Left renal cortex interstitium (tissue), 4 donors: ENCODE measurements around the gene RAB10. TPM values are rescaled to one million over a fixed set of nuclear protein-coding genes. Genes with fewer than 3 reads are reported as not detected.
"Not testable (repeated sequence)": the region's sequence is repeated elsewhere in the genome, so short reads cannot be mapped to it uniquely, and the experiment has no call there.

Experiments
- DNase-seq, 4 donors: peaks; one replicate each; pipeline ENCODE4 v3.0.0-alpha.2; 2013; ENCODE audit warnings: low read depth in 4 of 4, low spot score in 2 of 4, missing footprints in 1 of 4
- polyA plus RNA-seq, 4 donors: library from polyadenylated mRNA; unstranded; fragments of 120-200 nt; gene quantifications; one replicate each; pipeline ENCODE4 v1.2.1, GENCODE V29; 2013; ENCODE audit not compliant: insufficient read length in 4 of 4

Gene RAB10
- polyA plus RNA-seq = 100 to 1,000 TPM; 116 to 172 (median 132) TPM

DNA sequence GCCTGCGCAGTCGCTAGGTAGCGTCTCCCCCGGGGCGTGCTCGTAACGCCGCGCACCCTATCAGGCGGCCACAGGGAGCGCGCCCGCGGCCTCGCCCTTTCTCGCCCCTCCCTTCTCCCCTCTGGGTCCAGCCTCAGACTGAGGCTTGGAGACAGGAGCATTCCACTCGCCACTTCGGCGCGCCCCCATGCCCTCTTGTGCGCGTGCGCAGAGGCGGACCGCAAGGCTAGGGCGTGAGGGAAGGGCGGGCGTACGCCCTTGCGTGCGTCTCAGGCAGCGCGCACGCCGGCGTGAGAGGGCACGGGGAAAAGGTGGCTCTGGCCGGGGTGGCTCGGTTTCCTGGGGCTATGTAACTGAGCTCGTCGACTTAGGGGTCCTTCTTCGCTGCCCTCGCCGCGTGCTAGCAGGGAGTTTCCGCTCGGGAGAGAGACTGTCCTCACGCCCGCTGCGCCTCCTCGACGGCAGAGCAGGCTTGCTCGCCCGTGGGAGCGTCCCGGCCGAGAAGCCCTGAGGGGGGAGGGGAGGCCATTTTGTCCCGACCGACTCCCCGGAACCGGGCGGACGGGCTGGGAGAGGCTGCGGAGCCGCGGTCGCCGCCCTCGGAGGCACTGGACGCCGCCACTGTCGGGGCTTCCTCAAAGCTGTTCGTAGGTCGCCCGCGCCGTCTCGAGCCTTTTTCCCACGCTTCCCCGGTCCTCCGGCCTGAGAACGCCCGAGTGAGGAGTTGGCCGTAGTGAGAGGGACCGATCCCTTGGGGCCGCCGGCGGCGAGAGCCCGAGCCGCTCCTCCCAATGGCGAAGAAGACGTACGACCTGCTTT, at the start of gene RAB10:
RAB10 (plus strand) TSS at position 267 of the 819 bp plus-strand sequence; CDS start at position 792, 525 bp downstream.
- DNase-seq = peak; percentile 90 to 97 (median 96)

DNA sequence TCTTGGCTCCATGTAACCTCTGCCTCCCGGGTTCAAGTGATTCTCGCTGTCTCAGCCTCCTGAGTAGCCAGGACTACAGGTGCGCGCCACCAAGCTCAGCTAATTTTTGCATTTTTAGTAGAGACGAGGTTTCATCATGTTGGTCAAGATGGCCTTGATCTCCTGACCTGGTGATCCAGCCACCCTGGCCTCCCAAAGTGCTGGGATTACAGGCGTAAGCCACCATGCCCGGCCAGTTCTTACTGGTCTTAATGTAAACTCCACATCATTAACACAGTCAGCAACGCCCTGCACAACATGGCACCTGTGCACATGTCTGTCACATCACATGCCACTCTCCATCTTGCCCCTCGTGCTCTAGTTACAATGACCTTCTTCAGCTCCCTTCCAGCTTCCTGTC, 45.8 kb upstream of the RAB10 start:
- no peak for DNase-seq

DNA sequence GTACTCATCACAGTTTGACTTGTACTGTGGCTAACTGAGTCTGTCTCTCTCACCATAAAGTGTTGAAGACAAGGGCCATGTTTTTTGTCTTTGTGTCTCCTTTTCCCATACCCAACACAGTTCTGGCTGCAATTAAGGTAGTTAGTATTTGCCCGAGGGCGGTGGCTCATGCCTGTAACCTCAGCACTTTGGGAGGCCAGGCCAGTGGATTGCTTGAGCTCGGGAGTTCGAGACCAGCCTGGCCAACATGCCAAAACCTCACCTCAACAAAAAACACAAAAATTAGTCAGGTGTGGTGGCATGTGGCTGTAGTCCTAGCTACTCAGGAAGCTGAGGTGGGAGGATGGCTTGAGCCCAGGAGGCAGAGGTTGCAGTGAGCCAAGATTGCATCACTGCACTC, 44.7 kb upstream of the RAB10 start:
- no peak for DNase-seq

DNA sequence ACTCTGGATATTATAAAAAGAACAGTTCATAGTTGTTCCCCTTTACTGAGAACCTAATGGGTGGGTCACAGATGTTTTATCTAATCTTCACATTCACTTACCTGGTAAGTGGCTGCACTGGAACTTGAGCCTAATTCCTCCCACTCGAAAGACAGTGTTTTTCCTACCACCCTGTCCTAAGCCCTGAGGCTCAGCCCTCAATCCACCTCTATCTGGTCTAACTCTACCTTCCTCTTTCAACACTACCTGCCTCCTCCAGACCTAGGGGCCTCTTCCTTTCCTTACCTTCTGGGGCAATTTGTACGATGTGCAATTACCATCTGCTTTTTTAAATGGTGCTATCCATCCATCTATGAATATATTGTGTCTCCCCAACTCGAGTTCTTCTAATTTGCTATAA, 41.9 kb upstream of the RAB10 start:
- no peak for DNase-seq

DNA sequence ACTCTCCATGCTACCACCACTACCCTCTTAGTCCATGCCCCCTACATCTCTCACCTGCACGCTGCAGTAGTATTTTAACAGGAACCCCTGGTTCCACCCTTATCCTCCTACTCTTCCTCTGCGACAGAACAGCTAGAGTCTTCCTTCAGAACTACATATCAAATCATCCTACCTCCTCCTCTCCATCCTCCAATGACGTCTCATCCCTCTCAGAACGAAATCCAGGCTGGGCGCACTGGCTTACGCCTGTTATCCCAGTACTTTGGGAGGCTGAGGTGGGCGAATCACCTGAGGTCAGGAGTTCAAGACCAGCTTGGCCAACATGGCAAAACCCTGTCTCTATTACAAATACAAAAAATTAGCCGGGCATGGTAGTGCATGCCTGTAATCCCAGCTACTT, 41.3 kb upstream of the RAB10 start:
- DNase-seq = no peak

DNA sequence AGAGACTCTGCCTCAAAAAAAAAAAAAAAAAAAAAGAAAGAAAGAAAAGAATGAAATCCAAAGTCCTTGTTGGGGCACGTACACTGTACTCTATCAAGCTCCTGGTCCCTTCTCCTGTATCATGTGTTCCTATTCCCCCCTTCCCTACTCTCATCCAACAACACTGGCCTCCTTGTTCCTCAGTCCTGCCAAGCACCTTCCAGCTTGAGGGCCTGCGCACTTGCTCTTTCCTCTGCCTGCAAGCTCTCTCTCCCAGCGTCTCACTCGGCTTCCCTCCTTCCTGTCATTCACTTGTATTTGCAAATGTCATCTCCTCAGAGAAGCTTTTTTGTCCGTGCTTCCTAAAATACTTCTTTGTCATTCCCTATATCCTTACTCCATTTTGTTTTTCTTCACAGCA, 40.8 kb upstream of the RAB10 start:
- DNase-seq = no peak

DNA sequence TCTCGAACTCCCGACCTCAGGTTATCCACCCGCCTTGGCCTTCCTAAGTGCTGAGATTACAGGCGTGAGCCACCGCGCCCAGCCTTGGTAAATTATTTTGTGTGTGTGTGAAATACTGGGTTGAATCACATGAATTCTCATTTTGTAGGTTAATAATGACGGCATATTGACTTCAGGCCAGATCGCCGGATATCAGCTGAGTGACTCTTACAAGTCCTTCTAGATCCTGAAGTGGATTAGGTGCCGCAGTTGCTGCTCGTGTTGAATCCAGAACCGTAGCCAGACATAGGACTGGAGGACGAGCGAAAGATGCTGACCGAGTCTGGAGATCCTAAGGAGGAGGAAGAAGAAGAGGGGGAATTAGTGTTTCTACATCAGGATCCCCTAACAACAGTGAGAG, 39.4 kb upstream of the RAB10 start:
- no peak for DNase-seq

DNA sequence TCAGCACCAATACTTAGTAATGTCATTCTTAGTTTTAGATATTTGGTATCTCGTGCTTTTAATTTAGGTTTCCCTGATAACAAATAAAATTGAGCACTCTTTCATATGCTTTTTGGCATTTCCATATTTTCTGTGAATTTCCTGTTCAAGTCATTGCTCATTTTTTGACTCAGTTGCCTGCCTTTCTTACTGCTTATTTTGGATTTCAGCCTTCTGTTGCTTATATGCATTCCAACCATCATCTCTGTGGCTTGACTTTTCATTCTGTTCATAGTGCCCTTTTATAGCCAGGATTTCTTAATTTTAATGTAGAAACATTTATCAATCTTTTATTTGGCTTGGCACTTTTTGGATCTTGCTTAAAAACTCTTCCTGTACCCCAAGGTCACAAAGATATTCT, 37.0 kb upstream of the RAB10 start:
- DNase-seq = no peak

DNA sequence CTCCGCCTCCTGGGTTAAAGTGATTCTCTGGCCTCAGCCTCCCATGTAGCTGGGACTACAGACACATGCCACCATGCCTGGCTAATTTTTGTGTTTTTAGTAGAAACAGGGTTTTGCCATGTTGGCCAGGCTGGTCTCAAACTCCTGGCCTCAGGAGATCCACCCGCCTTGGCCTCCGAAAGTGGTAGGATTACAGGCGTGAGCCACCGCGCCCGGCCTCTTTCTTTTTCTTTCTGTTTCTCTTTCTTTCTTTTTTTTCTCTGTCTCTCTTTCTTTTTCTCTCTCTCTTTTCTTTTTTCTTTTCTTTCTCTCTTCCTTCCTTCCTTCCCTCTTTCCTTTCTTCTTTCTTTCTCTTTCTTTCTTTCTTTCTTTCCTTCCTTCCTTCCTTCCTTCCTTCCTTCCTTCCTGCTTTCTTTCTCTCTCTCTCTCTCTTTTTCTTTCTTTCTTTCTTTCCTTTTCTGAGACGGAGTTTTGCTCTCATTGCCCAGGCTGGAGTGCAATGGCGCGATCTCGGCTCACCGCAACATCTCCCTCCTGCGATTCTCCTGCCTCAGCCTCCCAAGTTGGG, 35.0 kb upstream of the RAB10 start:
- DNase-seq = not testable (repeated sequence)

DNA sequence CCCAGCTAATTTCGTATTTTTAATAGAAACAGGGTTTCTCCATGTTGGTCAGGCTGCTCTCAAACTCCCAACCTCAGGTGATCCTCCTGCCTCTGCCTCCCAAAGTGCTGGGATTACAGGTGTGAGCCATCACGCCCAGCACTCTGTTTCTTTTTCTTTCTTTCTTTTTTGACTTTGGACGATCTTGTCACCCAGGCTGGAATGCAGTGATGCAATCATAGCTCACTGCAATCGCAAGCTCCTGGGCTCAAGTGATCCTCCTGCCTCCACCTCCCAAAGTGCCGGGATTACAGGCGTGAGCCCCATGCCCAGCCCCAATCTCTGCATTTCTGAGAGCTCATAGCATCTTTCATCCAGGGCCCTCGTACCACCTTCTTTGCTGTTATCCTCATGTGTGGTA, 34.5 kb upstream of the RAB10 start:
- DNase-seq = not testable (repeated sequence)

DNA sequence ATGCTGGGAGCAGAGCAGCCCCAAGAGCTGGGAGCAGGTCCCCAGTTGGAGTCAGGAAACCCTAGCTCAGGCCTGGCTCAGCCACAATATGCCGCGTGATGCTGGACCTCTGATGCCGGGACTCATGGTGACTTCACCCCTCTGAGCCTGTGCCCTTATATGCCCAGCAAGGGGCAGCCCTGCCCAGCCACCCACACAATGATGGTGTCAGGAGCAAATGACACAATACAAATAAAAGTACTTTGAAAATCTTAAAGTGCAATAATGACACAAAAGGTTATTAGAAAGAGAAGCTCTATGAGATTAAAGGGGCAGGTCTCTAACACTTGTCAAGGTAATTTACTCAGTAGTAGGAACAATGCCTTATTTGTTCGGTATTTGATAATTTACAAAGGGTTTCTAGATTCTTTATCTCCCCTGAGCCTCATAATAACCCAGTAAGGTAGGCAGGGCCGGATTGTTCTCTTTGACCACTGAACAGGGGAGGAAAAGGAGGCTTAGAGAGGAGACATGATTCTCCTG, 33.3 kb upstream of the RAB10 start:
- DNase-seq = no peak

DNA sequence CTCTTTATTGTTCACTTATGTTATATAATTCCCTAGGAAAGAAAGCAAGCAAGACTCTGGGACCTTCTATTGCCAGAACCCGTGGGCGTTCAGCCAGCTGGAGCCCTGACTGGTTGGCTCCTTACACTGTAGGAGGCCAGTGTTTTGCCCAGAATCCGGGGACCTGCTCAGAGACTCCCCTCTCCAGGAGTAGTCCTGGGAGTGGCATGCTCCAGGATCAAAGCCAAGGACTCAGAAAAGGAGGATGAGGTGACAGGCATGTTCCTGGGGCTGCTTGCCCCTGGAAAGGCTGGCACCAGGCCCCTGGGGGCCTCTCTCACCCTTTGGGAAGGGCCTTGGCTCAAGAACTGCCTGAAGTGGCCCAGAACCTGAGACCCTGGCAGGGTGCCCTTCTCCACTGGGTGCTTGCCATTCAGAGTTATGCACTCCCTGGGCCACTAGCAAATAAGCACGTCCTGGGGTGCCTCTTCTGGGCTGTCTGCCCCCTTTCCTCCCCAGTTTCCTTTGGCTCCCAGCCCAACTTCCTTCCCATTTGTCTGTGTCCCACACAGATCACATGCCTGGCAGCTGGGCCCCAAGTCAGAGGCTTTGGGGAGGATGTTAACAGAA, 32.0 kb upstream of the RAB10 start:
- DNase-seq = no peak

DNA sequence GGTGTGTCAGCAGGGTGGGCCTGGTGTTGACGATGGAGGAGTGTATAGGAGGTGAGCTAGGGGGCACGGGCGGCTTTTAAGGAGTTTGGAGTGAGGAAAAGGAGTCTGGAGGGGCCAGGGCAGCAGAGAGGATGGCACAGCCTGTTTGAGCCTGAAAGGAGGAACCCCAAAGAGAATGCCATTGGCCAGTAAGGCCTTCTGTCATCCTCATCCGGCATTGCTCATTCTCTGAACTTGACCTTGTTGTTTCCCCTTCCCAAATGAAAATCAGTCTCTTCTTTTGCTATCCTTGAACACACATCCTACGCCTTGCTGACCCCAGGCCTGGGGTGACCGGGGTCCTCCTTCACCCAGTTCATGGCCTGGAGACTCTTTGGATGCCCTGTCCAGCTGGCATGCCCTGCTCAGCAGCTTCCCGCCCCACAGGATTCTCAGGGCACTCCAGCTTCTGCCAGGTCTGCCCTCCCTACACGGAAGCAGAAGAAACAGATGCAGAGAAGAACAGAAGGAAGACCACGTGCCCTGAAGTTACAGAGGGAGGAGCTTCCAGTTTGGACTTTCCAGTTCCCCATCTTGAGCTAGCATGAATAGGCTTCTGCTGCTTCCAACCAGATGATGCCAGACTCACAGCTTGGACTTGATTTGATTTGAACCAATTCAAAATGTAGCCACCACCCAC, 31.1 kb upstream of the RAB10 start:
- no peak for DNase-seq

DNA sequence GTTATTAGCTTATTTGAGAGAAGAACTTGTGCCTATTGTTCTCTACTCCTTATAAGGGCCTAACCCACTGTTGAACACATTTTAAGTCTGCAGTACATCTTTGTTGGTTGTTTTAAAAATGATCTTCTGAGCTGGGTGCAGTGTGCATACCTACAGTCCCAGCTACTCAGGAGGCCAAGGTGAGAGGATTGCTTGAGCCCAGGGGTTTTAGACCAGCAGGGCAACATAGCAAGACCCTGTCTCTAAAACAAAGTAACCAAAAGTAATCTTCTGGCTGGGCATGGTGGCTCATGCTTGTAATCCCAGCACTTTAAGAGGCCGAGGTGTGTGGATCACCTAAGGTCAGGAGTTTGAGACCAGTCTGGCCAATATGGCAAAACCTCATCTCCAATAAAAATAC, 25.8 kb upstream of the RAB10 start:
- DNase-seq = no peak

DNA sequence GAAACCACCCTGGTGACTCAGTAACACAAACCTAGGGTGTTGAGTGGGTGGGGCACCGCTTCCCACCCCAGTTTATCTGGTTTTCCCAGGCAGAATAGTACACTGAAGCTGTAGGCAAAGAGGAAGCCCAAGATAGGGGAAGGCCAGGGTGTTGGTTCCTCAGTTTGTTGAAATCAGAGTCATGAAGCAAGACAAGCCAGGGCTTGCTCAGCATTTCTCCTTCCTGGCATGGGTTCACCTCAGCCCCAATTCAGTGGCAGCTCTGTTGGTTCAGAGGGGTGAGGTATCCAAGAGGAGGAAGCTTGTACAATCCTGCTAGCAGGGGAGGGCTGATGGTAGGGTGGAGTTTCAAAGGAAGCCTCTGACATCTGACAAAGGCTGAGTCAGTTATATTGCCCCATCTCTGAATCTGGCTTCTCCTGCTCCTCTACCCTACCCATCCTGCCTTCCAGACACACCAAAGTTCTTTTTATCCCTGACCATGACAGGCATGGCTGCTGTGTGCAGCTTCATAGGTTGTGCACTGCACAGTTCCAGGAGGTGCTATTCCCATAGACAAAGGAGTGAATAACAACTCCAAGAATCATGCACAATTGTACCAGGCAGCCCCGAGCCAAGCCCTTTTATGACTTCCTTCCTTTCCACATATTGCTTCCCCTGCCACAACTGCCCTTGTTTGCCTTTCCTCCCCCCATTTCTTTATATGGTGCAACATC, 24.9 kb upstream of the RAB10 start:
- no peak for DNase-seq

DNA sequence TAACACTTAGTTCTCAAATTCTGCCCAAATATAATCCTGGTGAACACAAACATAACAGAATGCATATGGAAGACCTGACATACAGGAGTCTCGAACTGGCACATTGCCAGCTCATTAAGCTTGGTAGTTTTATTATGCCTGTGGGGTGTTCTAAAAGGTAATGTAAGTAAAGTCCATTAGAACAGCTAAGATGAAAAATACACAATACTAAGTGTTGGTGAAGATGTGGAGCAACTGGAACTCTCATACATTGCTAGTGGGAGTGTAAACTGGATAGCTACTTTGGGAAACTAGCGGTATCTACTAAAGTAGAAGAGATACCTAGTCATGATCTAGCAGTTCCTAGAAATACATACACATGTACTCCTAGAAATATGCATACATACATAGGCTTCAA, 24.3 kb upstream of the RAB10 start:
- no peak for DNase-seq

DNA sequence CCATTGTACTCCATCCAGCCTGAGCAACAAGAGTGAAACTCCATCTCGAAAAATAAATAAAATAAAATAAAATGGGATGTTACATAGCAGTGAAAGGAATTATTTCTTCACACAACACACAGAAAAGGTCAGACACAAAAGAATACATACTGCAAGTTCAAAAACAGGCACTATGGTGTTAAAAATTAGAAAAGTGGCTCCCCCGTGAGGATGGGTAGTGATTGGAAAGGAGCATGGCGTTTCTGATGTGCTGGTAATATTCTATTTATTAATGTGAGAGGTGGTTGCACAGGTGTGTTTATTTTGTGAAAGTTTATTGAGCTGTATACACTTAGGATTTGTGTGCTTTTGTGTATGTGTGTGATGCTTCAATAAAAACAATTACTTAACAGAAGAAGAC, 22.9 kb upstream of the RAB10 start:
- no peak for DNase-seq

DNA sequence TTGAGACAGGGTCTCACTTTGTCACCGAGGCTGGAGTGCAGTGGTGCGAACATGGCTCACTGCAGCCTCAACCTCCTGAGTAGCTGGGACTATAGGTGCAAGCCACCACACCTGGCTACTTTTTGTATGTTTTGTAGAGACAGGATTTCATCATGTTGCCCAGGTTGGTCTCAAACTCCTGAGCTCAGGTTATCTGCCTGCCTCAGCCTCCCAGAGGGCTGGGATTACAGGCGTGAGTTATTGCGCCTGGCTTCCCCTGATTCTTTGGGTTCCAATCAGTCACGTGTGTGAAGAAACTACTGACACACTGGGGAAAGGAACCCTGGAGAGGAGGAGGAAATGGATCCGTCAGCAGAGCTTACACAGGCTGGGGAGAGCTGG, 22.3 kb upstream of the RAB10 start:
- DNase-seq = no peak

DNA sequence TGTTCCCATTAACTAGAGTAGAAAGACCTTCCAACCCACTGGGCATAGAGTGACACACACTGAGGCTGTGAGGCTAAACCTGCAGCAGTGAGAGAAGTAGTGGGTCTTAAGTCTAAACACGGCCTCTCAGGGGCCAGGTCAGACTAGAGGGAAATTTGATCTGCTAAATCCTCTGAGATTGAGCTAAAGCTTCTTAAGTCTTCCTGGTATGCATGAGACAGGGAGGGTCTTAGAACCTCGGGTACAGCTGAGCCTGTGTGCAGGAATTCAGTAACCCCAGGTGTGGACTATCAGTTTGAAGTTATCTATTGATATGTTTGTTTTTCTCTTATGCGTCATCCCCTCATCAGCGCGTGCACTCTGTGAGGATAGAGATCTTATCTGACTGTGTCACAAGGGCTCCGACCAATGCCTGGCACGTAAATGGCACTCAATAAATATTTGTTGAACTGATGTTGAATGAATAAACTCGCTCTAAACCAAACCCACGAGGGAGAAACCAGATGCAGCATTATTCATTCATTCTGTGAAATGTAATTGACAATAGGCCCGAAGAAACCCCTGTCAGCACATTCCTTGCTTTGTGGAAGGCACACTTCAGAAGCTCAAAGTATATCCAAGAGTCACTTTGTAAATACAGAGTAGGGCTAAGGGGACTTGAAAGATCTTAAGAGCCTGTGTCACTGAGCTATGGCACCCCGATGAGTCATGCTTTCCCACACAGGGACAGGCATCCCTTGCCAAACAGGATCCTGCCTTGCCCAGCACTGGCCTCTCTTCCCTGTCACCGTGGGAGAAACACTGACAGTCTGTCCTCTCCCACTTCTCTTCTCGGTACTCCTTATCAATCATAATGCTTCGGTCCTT, 21.7 kb upstream of the RAB10 start:
- no peak for DNase-seq

DNA sequence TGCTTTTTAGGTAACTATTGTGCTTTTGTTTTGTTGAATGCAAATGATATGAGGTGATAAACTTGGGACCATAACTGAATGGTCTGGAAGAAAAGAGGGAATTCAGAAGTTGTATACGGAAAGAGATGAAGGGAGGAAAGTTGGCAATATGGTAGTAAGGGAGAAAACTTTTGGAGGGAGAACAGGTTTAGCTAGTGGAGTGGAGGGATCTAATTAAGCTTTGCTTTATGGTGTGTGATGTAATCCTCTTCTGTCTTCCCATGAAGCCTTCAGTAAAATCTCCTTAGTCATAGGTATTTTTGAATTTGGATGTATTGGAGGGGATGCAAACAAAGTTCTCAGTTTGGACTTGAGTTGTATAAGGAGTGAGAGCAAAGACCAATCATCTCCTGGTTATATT, 20.2 kb upstream of the RAB10 start:
- DNase-seq = no peak
